Stomach smooth muscle (tissue), 2 donors: ENCODE data around the gene OXLD1.

Experiments
- H3K27ac ChIP-seq: one replicate; pipeline ENCODE4 v1.7.0; 2013; ENCODE audit warnings: mild to moderate bottlenecking, low read length, inconsistent platforms
- H3K27me3 ChIP-seq, 2 donors: one replicate each; pipeline ENCODE4 v1.7.0; 2013; ENCODE audit warnings: low read length in 2 of 2; ENCODE audit not compliant: insufficient read depth in 2 of 2, control insufficient read depth in 1 of 2
- H3K36me3 ChIP-seq, 2 donors: one replicate each; pipeline ENCODE4 v1.7.0; 2013; ENCODE audit warnings: low read length in 2 of 2; ENCODE audit not compliant: control insufficient read depth in 2 of 2, insufficient read depth in 2 of 2
- H3K4me1 ChIP-seq: one replicate; pipeline ENCODE4 v1.7.0; 2013; ENCODE audit warnings: low read length; ENCODE audit not compliant: control insufficient read depth, insufficient read depth
- H3K4me3 ChIP-seq, 2 donors: one replicate each; pipeline ENCODE4 v1.7.0; 2013; ENCODE audit warnings: low read length in 2 of 2
- H3K9ac ChIP-seq, 2 donors: one replicate each; pipeline ENCODE4 v1.7.0; 2013; ENCODE audit warnings: low read length in 2 of 2, mild to moderate bottlenecking in 1 of 2
- H3K9me3 ChIP-seq, 2 donors: one replicate each; pipeline ENCODE4 v1.7.0; 2013; ENCODE audit warnings: low read length in 2 of 2; ENCODE audit not compliant: control insufficient read depth in 2 of 2
- donor health status: healthy.
- donor health status: Pancreatic carcinoma.

OXLD1 gene

GRCh38 chr17:81708739-81709185 lies 42.4 kb upstream of the OXLD1 start:
- Histone ChIP-seq H3K27ac (no peak overlapping the region), H3K36me3 (peaks cover 10% of the 10 kb centered on the region in 2 donors), H3K4me3 (no peak overlapping the region), H3K9ac (no peak overlapping the region), H3K27me3 (peaks cover 0 to 6% of the 10 kb centered on the region in 2 donors), H3K9me3 (no peaks in the 10 kb centered on the region), H3K4me1 (peaks cover 40% of the 10 kb centered on the region)

DNA sequence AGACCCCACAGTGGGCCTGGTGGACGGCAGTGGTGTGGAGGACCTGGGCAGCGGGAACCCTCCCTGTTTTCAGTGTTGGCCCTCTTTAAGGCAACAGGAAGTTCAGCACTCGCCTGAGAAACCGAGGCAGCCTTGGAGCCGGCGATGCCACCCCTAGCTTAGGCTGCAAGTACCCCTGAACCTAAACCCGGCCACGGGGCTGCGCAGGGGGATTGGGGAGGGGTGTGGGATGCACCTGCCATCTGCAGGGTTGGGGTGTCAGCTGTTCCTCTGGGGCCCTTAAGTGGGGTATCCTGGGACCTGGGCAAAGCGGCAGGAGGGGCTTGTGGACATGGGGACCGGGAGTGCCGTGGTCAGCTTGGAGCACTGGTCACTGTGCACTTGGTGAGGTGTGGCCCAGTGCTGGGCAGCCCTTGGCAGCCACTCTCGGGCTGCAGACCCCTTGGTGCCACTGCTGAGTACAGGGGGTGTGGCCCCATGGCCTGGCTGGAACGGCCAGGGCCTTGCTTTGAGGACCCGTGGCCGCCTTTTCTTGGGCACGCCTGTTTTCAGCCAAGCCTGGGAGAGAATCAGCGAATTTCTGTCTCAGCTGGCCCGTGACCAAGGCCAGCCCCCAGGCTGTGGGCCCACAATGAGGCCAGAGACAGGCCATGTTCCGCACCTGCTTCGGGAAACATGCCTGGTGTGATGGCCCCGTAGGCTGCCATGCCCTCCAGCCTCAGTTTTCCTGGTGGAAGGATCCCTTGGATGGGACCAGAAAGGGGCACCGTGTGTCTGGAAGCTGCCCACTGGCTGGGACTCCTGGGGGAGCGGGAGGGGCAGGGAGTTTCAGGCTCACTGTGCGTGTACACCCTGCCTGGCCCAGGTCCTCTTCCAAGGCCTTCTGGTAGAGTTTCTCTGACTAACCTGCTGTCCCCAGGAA lies 41.6 kb upstream of the OXLD1 start:
- no peak overlapping the region for H3K9ac ChIP-seq
- no peak overlapping the region for H3K27ac ChIP-seq
- no peaks in the 10 kb centered on the region for H3K9me3 ChIP-seq
- H3K36me3 ChIP-seq: peaks cover 10% of the 10 kb centered on the region in 2 donors
- H3K27me3 ChIP-seq: peaks cover 0 to 6% of the 10 kb centered on the region in 2 donors
- peaks cover 38% of the 10 kb centered on the region for H3K4me1 ChIP-seq
- H3K4me3 ChIP-seq: no peak overlapping the region

DNA sequence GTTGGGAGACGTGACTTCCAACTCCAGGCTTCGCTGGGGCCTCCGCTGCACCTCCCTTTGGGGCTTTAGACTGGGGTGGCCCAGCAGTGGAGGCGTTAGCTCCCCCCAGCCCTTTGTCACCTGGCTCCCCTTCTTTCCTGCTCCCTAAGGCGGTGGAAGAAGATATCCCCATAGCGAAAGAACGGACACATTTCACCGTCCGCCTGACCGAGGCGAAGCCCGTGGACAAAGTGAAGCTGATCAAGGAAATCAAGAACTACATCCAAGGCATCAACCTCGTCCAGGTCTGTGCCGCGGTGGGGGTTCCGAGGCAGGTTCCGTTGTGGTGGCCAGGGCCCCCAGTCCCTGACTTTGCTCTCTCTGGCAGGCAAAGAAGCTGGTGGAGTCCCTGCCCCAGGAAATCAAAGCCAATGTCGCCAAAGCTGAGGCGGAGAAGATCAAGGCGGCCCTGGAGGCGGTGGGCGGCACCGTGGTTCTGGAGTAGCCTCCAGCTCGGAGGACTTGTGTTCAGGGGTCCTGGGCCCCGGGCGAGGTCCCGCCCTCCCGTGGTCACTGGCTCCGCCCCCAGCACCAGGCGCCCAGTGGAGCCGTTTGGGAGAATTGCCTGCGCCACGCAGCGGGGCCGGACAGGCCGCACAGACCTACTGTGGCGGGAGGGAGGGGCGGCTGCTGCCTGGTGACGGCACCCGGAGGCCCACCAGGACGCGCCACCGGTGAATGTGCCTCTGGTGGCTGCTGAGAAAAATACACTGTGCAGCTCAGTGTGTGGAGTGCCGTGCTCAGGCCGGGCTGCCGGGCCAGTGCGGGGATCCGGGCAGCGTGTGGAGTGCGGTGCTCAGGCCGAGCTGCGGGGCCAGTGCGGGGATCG lies 40.6 kb upstream of the OXLD1 start:
- Histone ChIP-seq H3K9me3 (no peaks in the 10 kb centered on the region), H3K27ac (no peak overlapping the region), H3K4me1 (peaks cover 39% of the 10 kb centered on the region), H3K4me3 (no peak overlapping the region), H3K27me3 (peaks cover 0 to 6% of the 10 kb centered on the region in 2 donors), H3K36me3 (peaks cover 10% of the 10 kb centered on the region in 2 donors), H3K9ac (no peak overlapping the region)

- Histone ChIP-seq H3K9me3 (no peaks in the 10 kb centered on the region), H3K36me3 (peaks cover 13 to 14% of the 10 kb centered on the region in 2 donors), H3K4me1 (peaks cover 40% of the 10 kb centered on the region), H3K27me3 (peaks cover 0 to 6% of the 10 kb centered on the region in 2 donors), H3K9ac (no peak overlapping the region), H3K27ac (no peak overlapping the region), H3K4me3 (no peak overlapping the region)
These were observed 39.8 kb upstream of the OXLD1 start for GRCh38 chr17:81706232-81706611.

GRCh38 chr17:81705518-81706231 lies 39.3 kb upstream of the OXLD1 start:
- peaks cover 13 to 17% of the 10 kb centered on the region in 2 donors for H3K36me3 ChIP-seq
- no peak overlapping the region for H3K4me3 ChIP-seq
- peaks cover 38% of the 10 kb centered on the region for H3K4me1 ChIP-seq

DNA sequence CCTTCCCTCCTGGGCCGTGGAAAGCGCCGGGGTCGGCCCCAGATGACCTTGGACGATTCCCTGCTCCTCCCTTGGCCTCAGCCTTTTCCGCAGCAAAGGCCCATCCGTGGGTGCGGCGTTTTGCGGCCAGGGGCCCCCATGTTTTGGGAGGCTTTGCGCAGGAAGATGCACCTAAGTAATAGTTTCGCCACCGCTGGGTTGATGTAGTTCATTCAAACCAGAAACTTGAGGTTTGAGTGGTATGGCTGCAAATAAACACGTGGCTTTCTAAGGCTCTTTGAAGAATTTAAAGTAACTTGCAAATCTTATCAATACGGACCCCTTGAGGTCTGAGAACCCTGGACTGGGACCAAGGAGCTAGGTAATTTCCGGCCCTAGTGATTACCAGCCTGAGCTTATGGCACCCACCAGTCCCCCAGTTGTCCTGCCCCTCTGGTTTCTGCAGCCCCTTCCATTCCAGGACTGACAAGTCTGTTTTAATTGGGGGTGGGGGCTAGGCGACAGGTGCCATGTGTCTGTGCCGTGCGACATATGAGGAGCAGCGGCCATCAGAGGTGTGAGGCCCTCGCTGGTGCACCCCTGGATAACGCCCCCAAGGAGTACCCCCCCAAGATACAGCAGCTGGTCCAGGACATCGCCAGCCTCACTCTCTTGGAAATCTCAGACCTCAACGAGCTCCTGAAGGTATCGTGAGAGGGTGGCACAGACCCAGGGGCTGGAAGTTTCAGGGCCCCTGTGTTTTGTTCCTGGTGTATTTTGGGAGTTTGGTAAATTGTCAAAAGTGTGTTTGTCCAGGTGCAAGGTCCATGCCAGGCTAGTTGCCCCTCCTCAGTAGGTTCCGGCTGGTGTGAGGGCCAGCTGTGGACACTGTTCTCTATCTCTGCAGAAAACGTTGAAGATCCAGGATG lies 37.6 kb upstream of the OXLD1 start:
- Histone ChIP-seq H3K9me3 (no peaks in the 10 kb centered on the region), H3K4me3 (peak overlapping the region; percentile 92 to 96), H3K27me3 (no peaks in the 10 kb centered on the region), H3K27ac (peak overlapping the region; percentile 88), H3K36me3 (peaks cover 14 to 19% of the 10 kb centered on the region in 2 donors), H3K4me1 (peaks cover 31% of the 10 kb centered on the region), H3K9ac (peak overlapping the region; percentile 96 to 98)

More at GRCh38 chr17:81705518-81706231, 39.3 kb upstream of the OXLD1 start:
- H3K27me3 ChIP-seq: peaks cover 0 to 2% of the 10 kb centered on the region in 2 donors
- H3K9me3 ChIP-seq: no peaks in the 10 kb centered on the region
- no peak overlapping the region for H3K9ac ChIP-seq
- H3K27ac ChIP-seq: no peak overlapping the region

DNA sequence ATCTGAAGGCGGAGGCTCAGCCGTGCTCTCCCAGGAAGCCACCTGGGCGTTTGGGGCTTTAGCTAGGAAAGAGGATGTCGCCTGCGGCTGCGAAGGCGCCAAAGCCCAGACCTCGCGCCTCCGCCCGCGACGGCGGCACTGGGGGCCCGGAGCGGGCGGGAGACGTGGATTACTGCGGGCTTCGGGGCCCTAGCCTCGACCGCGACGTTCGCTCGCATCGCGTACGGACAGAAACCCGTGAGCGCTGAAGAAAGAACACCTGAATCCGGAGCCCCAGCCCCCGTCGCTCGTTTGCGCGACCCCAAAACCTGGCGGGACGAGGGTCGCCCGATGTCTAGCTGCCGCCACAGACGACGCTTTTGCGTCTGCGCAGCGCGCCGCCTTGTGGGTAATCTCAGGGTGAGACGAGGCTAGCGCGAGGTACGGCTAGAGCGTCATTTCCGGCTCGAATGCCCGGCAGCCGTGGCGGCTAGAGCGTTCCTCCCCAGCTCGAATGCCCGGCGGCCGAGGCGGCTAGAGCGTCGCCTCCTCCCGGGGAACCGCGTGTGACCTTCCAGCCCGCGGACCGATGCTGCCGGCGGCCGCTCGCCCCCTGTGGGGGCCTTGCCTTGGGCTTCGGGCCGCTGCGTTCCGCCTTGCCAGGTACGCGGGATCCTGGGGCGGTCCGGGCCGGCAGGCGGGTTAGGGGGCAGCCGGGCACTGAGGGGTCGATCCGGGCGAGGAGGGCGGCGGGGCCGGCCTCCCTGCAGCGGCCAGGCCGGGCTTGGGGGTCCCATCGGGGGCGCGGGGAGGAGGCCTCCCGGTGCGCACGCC lies 36.7 kb upstream of the OXLD1 start, which contains the start of gene MRPL12:
Gene MRPL12 (plus strand): TSS at position 434 of the 813 bp plus-strand sequence. CDS start 135 bp downstream, at position 569.
- H3K36me3 ChIP-seq: peaks cover 22 to 23% of the 10 kb centered on the region in 2 donors

DNA sequence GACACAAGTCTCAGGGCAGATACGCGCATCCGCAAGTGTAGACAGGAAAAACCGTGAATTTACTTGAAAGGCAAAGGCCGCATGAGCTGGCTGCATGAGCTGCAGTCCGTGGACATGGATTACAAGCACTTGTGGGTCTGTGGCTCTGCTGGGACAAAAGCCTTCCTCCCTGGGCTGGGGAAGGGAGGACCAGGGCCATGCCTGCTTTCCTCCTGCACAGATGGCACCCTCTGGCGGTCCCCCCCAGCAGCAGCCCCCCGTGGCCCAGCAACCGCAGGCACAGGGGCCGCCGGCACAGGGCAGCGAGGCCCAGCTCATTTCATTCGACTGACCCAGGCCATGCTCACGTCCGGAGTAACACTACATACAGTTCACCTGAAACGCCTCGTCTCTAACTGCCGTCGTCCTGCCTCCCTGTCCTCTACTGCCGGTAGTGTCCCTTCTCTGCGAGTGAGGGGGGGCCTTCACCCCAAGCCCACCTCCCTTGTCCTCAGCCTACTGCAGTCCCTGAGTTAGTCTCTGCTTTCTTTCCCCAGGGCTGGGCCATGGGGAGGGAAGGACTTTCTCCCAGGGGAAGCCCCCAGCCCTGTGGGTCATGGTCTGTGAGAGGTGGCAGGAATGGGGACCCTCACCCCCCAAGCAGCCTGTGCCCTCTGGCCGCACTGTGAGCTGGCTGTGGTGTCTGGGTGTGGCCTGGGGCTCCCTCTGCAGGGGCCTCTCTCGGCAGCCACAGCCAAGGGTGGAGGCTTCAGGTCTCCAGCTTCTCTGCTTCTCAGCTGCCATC lies 35.1 kb upstream of the OXLD1 start:
- no peaks in the 10 kb centered on the region for H3K27me3 ChIP-seq
- H3K36me3 ChIP-seq: peaks cover 23 to 30% of the 10 kb centered on the region in 2 donors
- H3K9ac ChIP-seq: no peak overlapping the region
- H3K27ac ChIP-seq: no peak overlapping the region
- H3K4me3 ChIP-seq: peak overlapping the region in 1 of 2 donors; percentile 92
- no peaks in the 10 kb centered on the region for H3K9me3 ChIP-seq
- H3K4me1 ChIP-seq: peaks cover 31% of the 10 kb centered on the region

More for the DNA sequence above, 36.7 kb upstream of the OXLD1 start, which contains the start of gene MRPL12:
- Histone ChIP-seq H3K4me1 (peaks cover 31% of the 10 kb centered on the region), H3K9ac (peak within 1 kb of the TSS; percentile 96 to 98), H3K27ac (peak within 1 kb of the TSS; percentile 88), H3K4me3 (peak within 1 kb of the TSS; percentile 92 to 96), H3K9me3 (no peaks in the 10 kb centered on the region), H3K27me3 (no peaks in the 10 kb centered on the region)
